Measurements from ENCODE around the gene MAD1L1. TPM values are rescaled to one million over a fixed set of nuclear protein-coding genes. Genes with fewer than 3 reads are reported as not detected.

The MAD1L1 gene
- total and polyA plus RNA-seq, 2 donors (not counting 3 experiments of a cell fraction or from before 2014, with no cell fraction given), result 34.1 to 42.3 TPM

- Histone ChIP-seq H4K20me1 (replicated peaks; ENCODE audit: control insufficient read depth, extremely low read depth, insufficient read depth, low read length) (no peaks in the 10 kb centered on the region), H3K9me1 (replicated peaks; ENCODE audit: control insufficient read depth, extremely low read depth, insufficient read depth, low read length) (no peaks in the 10 kb centered on the region), H3K79me2 (ENCODE audit: control insufficient read depth, insufficient read depth, low read length) (no peaks in the 10 kb centered on the region), H3K4me2 (ENCODE audit: insufficient read depth, low read length) (no peak overlapping the region), H3K4me3 (replicated peaks in 1 of 3; ENCODE audit: insufficient read depth in 1 of 3, low read depth in 1 of 3, low read length in 3 of 3) (no peak overlapping the region), H3K27ac (ENCODE audit: insufficient read depth, low read depth, low read length) (no peak overlapping the region), H3K9me3 (replicated peaks; ENCODE audit: control insufficient read depth, insufficient read depth, low read length) (no peaks in the 10 kb centered on the region), H3K9ac (replicated peaks; ENCODE audit: extremely low read depth, insufficient read depth, low read length) (no peak overlapping the region), H3K27me3 (ENCODE audit: control insufficient read depth in 2 of 2, insufficient read depth in 2 of 2, low read length in 2 of 2) (no peaks in the 10 kb centered on the region), H3K36me3 (ENCODE audit: control insufficient read depth in 2 of 2, extremely low read depth in 1 of 2, insufficient read depth in 2 of 2, low read length in 2 of 2) (no peaks in the 10 kb centered on the region), H3K4me1 (ENCODE audit: control insufficient read depth, extremely low read depth, insufficient read depth, low read length) (no peaks in the 10 kb centered on the region), H2AFZ (ENCODE audit: low read depth, low read length) (no peak overlapping the region)
- no TSS peak for BruUV-seq (replicated peaks)
- CTCF ChIA-PET, result no interaction called here
- POLR2A ChIA-PET, result no interaction called here
- no peak for FAIRE-seq
- dilution Hi-C loops (cut with MboI; ENCODE audit: extremely low pct_ligation_motif_present, low sequenced_read_pairs) (no loop called here), intact Hi-C loops (cut with micrococcal nuclease) (no loop called here)
- no peak for DNase-seq (ENCODE audit: low read depth, low spot score)
- TF ChIP-seq FOS (IDR thresholded peaks at IDR 0.05; ENCODE audit: borderline replicate concordance, insufficient read depth, low read length) (no peak), EZH2 (IDR thresholded peaks at IDR 0.05; ENCODE audit: borderline replicate concordance, low read depth, low read length, severe bottlenecking) (no peak), GATA2 (IDR thresholded peaks at IDR 0.05; ENCODE audit: insufficient read depth, insufficient read length, low read depth, low read length) (no peak), JUN (IDR thresholded peaks at IDR 0.05; ENCODE audit: borderline replicate concordance, insufficient read depth, insufficient read length, low read depth) (no peak), POLR2A (IDR thresholded peaks at IDR 0.05; ENCODE audit: low read depth, low read length) (no peak), POLR2AphosphoS5 (IDR thresholded peaks at IDR 0.05; ENCODE audit: insufficient read depth, low read depth, low read length) (no peak), MYC (IDR thresholded peaks at IDR 0.05; ENCODE audit: low read depth, low read length) (no peak), CTCF (IDR thresholded peaks at IDR 0.05; ENCODE audit: extremely low read depth in 1 of 2, insufficient read depth in 1 of 2, low read depth in 1 of 2, low read length in 2 of 2) (no peak)
- TF ChIP-seq, protein P1, sequence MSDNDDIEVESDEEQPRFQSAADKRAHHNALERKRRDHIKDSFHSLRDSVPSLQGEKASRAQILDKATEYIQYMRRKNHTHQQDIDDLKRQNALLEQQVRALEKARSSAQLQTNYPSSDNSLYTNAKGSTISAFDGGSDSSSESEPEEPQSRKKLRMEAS (IDR thresholded peaks at IDR 0.05; ENCODE audit: insufficient read depth, insufficient read length), result no peak
Measured at GRCh38 chr7:1810521-1810920, 422.2 kb downstream of the MAD1L1 start.
